NCI-H1694 treated with DMSO at 0.1 percent for 48 hours (cell line): ENCODE results near the gene PLAC9.

Experiments
- DNase-seq: peaks from one replicate; lab custom pipeline; 2025; lab: John Stamatoyannopoulos, UW

The PLAC9 gene

DNA sequence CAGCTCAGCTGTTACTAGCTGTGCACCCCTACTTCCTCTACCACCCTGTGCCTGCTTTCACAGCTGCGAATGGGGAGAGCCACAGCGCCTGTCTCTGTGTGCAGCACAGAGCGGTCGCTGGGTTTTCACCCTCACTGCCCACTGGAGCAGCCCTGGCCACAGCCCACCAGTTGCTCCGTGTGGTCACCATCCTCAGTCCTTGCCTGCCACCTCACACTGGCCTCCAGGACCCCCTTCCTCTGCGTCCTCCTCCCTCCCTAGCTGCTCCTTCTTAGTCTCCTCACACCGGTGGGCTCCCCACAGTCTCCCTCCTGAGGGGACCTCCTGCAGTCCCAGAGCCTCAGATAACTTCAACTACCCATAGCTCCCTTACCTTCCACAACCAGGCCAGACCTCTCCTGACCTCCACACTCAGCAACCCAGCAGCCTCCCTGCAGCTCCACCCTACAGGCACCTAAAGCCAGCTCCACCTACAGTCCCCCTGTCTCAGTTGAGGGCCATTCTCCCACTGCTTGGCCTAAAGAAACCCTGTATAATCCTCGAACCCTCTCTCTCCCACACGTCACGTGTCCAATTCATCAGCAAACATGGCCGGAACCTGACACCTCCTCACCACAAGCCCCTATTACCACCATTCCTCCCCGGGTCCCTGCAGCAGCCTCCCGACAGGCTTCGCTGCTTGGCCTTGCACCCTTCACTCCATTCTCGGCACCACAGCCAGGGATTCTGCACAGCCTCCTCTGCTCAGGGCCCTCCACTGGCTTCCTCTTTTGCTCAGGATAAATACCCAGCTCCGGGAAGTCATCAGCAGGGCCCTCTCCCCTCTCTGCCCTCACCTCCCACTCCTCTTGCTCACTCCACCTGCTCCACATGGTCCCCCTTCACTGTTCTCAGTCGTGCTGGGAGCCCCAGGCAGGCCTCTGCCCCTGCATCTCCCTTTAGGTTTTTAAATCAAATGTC lies 28.1 kb downstream of the PLAC9 start:
- DNase-seq = no peak

DNA sequence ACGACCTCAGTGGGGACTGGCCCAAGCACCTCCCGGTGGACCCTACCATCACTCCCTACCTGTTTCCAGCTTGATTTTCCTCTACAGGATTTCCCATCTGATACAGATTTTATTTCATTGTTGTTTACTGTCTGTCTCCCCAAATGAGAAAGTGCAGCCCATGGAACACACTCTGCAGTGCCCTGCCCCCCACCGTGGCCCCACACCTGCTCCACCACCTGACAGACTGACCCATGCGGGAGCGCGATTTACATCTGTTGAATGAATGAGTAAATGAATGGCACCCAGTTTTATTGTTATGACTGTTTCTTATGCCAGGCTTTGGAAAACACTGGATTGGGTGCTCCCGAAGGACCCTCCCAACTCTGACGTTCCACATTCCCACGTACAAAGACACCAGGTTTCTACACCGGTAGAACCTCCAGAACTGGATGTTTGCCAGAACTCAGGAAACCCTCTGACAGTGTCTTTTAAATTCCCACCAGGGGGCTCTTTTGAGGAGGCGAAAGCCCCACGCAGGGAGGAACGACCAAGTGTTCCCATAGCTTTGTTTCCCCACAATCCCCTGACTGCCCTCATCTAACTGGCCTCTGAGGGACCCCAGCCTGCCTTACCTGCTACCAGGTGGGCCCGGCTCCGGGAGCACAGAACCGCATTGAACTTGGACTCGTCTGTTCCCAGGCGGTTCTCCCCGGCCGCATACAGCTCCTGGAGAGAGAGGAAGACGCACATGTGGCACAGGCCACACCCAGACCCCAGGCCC lies 29.0 kb downstream of the PLAC9 start:
- DNase-seq = peak; percentile 23

DNA sequence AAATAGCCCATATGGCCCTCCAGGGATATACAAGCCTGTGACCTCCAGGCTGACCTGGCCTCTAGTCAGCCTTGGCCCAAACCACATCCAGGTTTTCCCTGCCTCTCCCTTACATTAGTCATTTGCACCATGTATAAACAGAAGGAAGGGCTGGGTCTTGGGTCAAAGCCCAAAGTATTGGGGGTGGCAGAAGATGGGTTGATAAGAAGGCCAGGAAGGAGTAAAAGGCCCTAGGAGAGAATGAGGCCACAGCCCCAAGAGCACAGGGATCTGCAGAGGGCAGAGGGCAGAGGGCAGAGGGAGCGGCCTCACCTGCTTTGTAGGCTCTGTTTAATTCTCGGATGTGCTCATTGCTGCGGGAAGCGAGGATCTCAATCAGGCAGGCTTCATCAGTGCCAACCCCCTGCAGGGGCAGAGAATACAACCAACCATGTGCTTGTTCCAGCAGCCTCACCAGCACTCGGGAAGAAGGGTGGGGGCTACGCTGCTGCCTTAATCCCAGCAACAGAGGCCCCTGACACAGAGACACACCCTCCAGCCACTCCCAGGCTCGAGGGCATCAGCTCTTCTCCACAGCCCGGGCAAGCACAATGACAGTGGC lies 31.3 kb downstream of the PLAC9 start:
- DNase-seq = no peak

DNA sequence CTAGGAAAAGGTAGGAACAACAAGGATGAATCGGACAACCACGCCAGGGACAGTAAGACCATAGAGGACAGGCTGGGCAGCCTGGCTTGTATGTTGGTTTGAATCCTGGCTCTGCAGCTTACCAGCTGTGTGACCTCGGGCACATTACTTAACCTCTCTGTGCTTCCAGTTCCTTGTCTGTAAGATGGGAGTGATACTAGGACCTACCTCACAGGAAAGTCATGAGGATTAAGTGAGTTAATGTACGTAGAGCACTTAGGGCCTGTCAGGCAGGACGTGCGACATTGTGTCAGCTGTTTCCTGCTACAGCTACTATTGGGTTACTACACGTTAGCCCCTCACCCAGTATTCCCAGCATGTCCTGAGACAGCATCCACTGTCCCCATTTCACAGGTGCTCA lies 32.1 kb downstream of the PLAC9 start:
- DNase-seq = no peak

DNA sequence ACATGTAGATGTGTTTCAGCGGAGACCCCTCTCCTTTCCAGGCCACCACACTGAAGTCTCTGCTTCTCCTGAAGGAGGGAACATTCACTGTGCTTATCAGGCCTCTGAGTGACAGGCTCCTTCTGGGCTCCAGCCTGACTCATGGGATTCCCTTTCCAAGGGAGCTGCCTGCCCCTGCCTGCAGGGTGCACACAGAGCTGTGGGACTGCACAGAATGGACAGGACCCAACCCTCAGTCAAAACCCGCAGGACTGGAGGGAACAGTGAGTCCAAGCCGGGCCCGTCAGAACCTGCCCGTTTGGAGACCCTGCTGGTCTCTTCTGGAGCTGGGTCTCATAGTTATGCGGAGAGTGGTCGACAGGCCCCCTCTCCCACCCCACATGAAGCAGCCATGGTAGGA lies 32.6 kb downstream of the PLAC9 start:
- no peak for DNase-seq

DNA sequence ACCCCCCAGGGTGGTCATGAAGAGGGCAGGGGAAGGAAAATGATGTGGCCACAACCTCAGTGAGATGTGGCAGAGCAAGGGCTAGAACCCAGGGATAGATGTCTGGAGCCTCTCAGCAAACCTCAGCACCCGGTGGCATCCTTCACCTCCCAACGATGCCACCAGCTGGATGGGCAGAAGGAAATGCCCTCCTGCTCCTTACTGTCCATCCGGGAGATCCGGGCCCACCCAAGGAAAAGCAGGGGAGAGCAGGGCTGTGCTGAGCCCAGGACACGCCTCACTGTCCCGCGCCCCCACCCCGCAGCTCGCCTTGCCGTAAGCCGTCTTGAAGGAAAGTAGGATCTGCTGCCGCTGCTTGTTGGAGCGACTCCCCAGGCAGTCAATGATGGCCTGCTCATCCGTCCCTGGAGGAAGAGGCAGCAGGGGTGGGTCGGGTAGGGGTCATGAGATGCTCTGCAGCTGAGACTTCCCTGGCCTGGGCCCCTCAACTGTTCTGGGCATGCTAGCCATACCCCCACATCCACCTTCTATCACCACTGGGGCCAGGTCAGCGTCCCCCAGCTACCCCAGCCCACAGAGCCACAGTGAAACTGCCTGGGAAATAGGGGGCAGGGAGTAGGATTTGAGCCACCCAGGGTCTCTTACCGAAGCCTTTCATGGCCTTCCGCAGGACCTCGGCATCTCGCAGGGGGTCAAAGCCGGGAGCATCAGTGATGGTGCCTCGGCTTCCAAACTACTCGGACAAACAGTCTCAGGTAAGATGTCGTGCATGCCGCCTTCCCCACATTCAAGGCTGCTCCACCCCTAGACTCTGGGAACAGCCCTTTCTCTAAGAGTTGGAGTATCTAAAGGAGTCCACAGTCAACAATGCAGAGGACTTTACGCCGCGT lies 34.3 kb downstream of the PLAC9 start:
- DNase-seq = no peak

DNA sequence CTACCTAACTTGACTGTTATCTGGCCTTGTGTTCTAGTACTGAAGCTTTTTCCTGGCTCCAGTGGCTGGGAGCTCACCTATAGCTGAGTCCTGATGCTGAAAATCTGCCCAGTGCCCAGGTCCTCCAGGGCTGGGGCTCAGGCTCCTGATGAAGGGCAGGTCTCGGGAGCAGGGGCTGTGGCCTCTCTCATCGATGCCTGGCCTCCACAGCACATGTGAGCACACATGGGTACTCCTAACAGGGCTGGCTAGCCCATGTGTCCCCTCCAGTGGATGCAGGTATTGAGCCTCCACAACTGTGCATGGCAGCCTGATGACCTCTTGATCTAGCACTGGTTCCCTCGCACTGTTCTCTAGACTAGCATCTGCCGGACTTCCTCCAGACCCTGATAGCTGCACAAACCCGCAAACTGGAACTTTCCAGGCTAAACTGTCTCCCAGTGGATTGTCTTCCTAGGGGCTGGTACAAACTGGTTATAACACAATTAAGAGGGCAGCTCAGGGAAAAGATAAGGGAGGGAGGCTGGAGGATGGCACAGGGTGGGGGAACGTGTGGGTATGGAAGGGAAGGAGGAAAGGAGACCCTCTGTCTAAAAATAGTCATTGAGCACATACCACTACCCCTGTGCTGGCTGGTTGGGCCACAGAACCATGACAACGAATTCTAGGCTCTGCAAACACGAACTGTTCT lies 35.1 kb downstream of the PLAC9 start:
- no peak for DNase-seq

DNA sequence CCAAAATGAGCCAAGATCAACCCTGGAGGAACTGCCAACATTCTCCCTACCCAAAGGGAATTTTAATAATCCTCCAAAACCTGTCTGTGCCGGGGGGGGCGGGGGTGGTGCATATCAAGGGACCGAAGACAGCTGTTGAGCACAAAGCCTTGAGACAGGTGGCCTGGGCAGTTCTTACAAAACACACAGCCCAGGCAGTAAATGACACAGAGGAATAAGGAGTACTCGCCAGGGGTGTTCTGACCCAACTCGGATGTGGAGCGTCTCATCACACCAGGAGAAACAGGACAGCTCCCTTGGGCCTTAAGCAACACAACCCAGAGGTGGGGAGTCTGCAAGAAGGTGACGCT lies 35.6 kb downstream of the PLAC9 start:
- DNase-seq = no peak

DNA sequence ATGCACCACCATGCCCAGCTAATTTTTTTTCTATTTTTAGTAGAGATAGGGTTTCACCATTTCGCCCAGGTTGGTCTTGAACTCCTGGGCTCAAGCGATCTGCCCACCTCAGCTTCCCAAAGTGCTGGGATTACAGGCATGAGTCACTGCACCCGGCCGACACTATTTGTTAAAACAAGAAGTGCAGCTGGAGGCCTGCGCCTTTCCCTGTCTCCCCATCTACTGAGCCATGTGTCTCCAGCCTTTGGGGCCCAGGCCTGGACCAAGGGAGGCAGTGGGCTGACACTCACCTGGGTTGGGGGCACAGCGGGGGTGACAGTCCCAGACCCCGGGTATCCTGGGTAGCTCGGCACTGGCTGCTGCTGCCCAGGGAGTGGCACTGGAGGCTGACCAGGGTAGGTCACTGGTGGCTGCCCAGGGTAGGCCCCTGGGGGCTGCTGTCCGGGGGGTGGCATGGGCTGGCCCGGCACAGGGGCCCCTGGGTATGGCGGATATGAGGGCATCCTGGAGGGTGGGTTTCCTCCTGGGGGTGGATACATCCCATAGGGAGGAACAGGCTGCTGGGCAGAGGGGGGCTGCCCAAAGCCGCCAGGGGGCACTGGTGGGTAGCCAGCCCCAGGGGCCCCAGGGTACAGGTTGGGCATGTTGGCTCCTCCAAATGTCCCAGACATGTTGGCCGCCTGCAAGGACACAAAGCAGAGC lies 36.3 kb downstream of the PLAC9 start:
- no peak for DNase-seq

DNA sequence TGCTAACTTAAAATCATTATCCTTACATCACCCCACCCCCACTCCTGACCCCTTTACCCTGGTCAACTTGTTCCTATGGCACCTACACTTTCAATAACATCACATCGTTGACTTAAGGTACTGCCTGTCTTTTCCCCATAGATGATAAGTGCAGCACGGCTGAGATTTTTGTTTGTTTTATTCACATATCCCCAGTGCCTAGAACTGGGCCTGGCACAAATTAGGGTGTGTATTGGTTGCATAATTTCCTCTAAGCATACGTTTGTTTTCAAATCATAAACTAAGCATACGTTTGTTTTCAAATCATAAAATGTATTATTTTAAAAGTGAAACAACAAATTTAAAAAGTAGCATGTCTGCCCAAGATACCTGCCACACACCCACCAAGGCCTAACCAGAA lies 37.5 kb downstream of the PLAC9 start:
- no peak for DNase-seq

DNA sequence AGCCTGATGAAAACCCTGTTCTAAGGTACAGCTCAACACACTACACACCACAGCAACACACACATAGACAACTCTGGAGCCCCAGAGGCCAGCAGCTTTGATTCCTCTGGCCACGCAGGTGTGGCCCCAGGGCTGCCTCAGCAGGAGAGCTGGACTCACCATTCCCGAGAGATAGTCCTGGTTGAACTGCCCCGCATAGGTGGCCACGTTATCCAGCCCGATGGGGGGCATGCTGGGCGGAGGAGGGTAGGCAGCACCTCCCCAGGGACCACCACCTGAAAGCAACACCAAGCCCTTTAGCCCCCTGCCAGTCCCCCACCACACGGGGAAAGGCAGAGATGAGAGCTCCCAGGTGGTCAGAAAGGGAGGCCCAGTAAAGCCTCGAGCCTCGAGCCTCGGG lies 38.1 kb downstream of the PLAC9 start:
- no peak for DNase-seq

DNA sequence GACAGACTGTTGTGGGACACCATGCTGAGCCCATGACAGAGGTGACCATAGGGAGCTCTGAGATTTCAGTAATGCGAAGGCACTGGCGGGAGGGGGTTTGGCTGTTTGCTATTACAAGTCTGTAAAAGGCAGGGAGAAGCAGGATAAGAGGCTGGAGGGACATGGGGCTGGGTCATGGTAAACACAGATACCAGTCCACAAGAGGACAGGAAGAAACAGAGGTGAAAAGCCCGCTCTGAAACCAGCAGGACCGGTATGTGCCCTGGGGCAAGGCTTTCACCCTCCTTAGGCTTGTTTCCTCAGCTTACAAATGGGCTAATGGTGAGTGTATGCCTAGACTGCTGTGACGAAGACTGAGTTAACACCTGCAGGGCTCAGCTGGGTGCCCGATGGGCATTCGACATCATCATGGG lies 38.7 kb downstream of the PLAC9 start:
- no peak for DNase-seq

DNA sequence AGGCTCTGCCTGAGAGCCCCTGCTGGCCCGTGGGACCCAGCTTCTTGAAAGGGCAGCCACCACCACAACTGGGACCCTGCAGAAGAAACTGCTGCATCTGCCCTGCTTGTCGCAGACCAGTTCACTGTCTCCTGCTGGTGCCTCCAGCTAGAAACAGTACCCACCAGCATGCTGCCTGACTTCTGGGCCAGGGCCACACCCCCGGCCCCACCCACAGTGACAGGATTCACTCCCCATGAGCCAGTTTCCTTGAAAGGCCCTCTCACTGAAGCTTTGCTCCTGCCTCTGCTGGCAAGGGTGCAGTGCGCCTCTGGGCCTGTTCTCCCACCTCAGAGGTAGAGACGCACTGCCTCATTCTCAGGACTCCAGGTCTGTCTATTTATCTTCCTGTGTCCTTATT lies 40.4 kb downstream of the PLAC9 start:
- no peak for DNase-seq

DNA sequence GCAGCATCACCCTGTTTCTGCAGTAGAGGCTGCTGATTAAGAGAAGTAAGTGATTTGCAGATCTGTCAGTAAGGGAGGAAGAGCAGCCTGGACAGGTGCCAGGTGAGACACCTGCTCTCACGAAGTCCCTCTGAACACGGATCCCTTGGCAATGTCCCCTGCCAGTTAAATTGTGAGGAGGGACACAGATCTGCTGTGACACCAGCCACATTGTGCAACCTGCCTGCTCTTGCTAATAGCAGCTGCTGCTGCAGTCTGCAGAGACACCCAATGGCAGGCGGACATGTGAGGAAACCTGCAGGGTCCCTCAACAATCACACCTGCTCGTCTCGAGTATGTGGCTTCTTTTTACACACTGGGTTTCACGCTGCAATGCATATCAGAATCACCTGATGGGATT lies 40.9 kb downstream of the PLAC9 start:
- peak; percentile 23 for DNase-seq

DNA sequence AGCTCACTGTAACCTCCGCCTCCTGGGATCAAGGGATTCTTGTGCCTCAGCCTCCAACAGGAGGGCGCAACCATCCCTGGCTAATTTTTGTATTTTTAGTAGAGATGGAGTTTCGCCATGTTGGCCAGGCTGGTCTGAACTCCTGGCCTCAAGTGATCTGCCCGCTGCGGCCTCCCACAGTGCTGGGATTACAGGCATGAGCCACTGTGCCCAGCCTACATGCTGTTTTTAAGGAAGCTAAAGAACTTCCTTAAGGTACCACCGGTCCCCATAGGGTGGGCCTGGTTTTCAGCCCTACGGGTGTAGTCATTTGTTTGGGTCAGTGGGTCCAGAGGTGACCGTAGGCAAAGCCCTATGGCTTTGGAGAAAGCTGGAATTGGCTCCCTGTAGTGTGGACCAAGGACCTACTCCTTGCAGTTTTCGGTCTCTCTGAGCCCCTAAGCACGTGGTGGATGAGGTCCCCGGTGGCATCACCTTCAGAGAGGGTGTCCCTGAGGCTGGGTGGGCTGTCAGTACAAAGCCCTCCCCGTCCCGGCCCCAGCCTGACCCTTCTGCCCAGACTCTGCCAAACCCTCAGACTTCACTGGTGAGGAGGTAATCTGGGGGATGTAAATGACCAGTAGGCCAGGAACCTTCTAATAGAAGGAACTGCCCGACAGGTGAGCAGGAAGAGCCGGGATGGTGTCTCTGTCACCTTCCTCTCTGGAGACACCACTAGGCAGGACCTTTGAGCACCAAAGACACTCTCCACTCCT lies 42.3 kb downstream of the PLAC9 start:
- DNase-seq = no peak

DNA sequence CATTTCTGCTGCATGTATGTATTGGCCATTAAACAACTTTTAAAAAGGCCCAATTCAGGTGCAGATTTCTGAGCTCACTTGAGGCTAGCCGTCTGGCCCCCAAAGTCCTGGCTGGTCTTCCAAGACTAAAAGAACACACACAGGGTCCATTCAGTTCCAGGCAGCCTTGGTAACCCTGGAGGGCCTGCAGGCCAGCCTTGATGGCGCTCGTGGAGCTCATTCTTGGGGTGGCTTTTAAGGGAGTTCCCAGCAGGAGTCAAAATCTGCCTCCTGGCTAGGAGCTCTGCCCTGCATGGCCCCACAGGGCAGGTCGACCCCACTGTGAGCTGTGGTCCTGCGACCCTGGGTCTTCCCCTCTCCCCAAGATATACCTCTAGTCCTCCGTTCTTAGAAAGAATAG lies 44.0 kb downstream of the PLAC9 start:
- DNase-seq = no peak

DNA sequence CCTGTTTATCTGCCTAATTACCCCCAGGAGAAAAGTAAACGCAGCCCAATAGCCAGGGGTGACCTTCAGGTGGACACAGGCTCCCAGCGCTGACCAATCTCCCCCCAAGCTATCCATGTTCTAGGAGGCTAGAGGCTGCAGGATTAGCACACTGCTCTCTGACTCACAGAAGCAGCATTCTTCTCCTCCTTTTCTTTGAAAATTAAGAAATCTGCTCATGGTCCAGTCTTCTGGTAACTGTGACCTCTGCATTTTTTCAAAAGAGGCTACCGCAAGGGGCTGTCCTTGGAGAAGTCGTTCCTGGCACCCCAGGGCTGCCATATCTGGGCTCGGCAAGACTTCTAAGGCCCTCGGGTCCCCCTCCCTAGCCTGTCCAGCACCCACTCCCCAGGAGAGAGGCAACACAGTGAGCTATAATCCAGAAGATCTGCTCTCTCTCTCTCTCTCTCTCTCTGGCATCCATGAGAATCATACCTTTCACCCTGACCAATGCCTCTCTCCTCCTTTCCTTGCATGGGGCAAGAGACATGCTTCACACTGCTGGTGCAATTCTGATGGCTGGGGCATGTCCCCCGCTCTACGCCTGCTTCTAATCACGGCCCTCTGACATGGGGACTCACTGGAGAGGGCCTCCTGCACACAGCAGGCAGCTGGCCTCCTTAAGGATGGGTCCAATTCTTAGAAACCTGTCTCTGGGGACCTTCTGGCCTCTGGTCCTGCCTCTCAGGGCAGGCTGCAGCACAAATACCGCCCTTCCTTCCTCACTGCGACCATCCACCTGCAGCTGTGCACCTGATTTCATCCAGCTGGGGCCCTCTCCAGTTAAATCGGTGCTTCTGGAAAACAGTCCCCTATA lies 45.5 kb downstream of the PLAC9 start:
- no peak for DNase-seq

DNA sequence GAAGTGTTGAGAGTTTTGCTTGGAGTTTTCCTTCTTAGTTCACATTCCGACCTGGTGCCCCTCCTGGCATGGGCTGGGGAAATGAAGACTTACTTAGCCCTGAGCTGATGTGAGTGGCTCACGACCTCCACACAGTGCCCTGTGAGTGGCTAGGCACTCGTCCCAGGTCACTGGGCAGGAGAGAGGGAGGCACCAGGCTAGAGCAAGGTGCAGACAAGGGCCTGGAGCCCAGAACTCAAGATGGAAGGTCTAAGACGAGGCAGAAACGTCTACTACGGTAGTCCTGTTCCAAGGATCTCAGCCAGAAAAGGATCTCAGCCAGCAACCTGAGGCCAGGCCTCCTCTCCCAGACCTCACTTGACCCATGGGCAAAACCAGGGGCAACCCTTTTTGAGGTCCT lies 50.5 kb downstream of the PLAC9 start:
- DNase-seq = no peak

DNA sequence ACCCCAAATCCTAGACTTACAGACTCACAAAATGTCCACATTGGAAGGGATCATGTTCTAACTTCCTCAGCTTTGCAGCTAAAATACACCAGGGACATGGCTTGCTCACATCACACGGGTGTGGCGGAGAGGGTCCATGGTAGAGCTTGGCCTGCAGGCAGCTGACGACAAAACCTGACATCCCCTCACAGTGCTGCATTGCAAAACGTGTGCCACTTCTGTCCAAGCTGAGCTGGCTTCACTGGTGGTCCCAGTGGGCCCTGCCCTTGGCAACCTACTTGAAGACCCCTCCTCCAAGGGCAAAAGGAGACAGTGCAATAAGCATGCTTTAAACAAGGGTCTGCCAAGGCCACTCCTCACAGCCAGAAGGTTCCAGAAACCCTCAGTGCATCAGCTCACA lies 50.9 kb downstream of the PLAC9 start:
- DNase-seq = no peak
